ENCODE data around the gene USP25.

The USP25 gene

GRCh38 chr21:15848634-15849560 is 119.1 kb downstream of the USP25 start:
- CTCF ChIA-PET = interaction anchor here (1.2 kb wide), 2 partner anchors 24 to 73 kb away, joined by 3 to 4 read pairs; no protein-coding TSS in a partner anchor
- TF ChIP-seq CTCF (IDR thresholded peaks at IDR 0.05; ENCODE audit: control extremely low read depth, extremely low read depth, low read depth, missing control alignments) = no peak
- DNase-seq (ENCODE audit: extremely low spot score) = no peak
- POLR2A ChIA-PET = no interaction called here

DNA sequence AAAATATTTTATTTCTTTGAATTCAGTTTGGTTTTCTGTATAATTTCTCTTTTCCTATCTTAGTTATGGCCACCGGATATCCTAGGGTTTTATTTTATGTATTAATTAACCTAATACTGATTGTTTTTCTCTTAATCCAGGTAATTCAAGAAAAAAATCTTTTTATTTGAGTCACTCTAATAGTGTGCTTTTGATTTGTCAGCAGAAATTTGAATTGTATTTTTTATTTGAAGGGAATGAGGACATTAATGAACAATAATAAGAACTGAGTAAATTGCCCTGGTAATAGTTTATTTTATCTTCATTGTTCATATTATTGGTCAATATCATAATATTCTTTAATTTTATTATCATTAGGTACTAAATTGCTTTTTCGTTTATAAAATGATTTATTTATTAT is 120.1 kb downstream of the USP25 start:
- no peak for TF ChIP-seq CTCF (IDR thresholded peaks at IDR 0.05; ENCODE audit: control extremely low read depth, extremely low read depth, low read depth, missing control alignments)
- DNase-seq (ENCODE audit: extremely low spot score) = no peak
- POLR2A ChIA-PET = no interaction called here
- CTCF ChIA-PET = no interaction called here

DNA sequence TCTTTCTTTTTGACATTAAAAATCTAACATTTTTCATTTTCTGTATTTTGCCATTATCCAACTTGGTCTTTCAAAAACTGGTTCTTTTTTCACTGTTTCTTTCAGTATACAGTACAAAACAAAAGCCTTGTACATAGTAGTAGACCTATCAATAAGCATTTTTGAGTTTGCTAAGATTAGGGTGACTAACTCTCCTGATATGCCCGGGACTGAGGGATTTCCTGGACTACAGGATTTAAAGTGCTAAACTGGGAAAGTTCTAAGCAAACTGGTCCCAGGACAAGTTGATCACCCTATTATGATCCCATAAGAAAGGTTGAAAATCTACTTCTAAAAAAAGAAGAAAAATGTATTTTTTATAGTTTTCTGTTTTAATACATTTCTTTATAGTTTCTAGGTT is 120.9 kb downstream of the USP25 start:
- no peak for TF ChIP-seq CTCF (IDR thresholded peaks at IDR 0.05; ENCODE audit: control extremely low read depth, extremely low read depth, low read depth, missing control alignments)
- CTCF ChIA-PET = no interaction called here

GRCh38 chr21:15852146-15852545 is 122.4 kb downstream of the USP25 start:
- TF ChIP-seq CTCF (IDR thresholded peaks at IDR 0.05; ENCODE audit: control extremely low read depth, extremely low read depth, low read depth, missing control alignments) = no peak
- ChIA-PET CTCF (interaction anchor here (2.1 kb wide), 1 partner anchor 16 kb away, joined by 5 read pairs; no protein-coding TSS in a partner anchor), POLR2A (no interaction called here)
- no peak for DNase-seq (ENCODE audit: extremely low spot score)

More for the DNA sequence above, 120.9 kb downstream of the USP25 start:
- POLR2A ChIA-PET = no interaction called here
- DNase-seq (ENCODE audit: extremely low spot score) = no peak

GRCh38 chr21:15853126-15853525 is 123.3 kb downstream of the USP25 start:
- ChIA-PET POLR2A (no interaction called here), CTCF (interaction anchor here (2.1 kb wide), 1 partner anchor 15 kb away, joined by 5 read pairs; no protein-coding TSS in a partner anchor)
- TF ChIP-seq CTCF (IDR thresholded peaks at IDR 0.05; ENCODE audit: control extremely low read depth, extremely low read depth, low read depth, missing control alignments) = no peak
- DNase-seq (ENCODE audit: extremely low spot score) = no peak

DNA sequence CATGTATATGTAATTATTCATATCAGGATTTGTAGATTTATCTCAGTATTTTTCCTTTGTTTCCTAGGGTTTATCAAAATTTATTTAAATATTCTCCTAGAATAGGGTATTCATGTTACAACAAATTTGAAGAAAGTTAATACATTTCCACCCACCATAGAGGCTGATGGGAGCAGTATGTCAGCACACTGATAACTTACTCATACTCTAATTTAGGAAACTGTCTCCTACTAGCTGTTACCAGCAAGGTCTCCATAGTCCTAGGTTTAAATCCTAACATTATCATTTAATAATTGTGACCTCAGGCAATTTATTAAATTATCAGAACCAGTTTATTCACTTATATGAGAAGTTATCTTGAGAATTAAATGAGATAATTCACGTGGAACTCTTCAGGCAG is 127.0 kb downstream of the USP25 start:
- CTCF ChIA-PET = no interaction called here
- POLR2A ChIA-PET = no interaction called here
- no peak for TF ChIP-seq CTCF (IDR thresholded peaks at IDR 0.05; ENCODE audit: control extremely low read depth, extremely low read depth, low read depth, missing control alignments)
- DNase-seq (ENCODE audit: extremely low spot score) = no peak
